ENCODE data around the gene LENG1. TPM values are rescaled to one million over a fixed set of nuclear protein-coding genes. Genes with fewer than 3 reads are reported as not detected.

Gene LENG1
- polyA plus RNA-seq, 1 donor from 2014 or later, result 17.0 TPM

GRCh38 chr19:54204767-54205468 is 45.4 kb upstream of the LENG1 start:
- no peaks in the 10 kb centered on the region for H3K9me2 ChIP-seq (ENCODE audit: insufficient read depth, low read length)
- H3K79me2 ChIP-seq (replicated peaks; ENCODE audit: insufficient read depth, low read length), result peaks cover 48% of the 10 kb centered on the region
- TF ChIP-seq TAF1 (IDR thresholded peaks at IDR 0.05; ENCODE audit: low read depth) (no peak), MXI1 (conservative IDR thresholded peaks at IDR 0.05; ENCODE audit: poor library complexity, severe bottlenecking) (no peak), EP300 (conservative IDR thresholded peaks at IDR 0.05; ENCODE audit: poor library complexity, severe bottlenecking) (no peak), EZH2 (IDR thresholded peaks at IDR 0.05; ENCODE audit: borderline replicate concordance, insufficient read depth, low read length, poor library complexity, severe bottlenecking) (no peak), REST (IDR thresholded peaks at IDR 0.05; ENCODE audit: borderline replicate concordance) (no peak), RAD21 (conservative IDR thresholded peaks at IDR 0.05) (no peak), CTCF (IDR thresholded peaks at IDR 0.05; ENCODE audit: poor library complexity, severe bottlenecking) (no peak), POLR2AphosphoS5 (IDR thresholded peaks at IDR 0.05) (no peak)
- H2AFZ ChIP-seq (ENCODE audit: low read depth, low read length), result no peak overlapping the region
- no peak overlapping the region for H3K4me3 ChIP-seq (ENCODE audit: low read length)
- H3K9me3 ChIP-seq (ENCODE audit: low read length), result no peaks in the 10 kb centered on the region
- H4K20me1 ChIP-seq (ENCODE audit: insufficient read depth), result peaks cover 13% of the 10 kb centered on the region
- no peak overlapping the region for H3K4me2 ChIP-seq (ENCODE audit: low read length)
- no peaks in the 10 kb centered on the region for H3K36me3 ChIP-seq (ENCODE audit: insufficient read depth, low read length)
- H3K27me3 ChIP-seq (ENCODE audit: insufficient read depth, low read depth, low read length), result no peaks in the 10 kb centered on the region
- H3K27ac ChIP-seq (ENCODE audit: low read length), result no peak overlapping the region
- H3K9ac ChIP-seq (ENCODE audit: low read length), result no peak overlapping the region
- H3F3A ChIP-seq (ENCODE audit: insufficient read depth, low read length, poor library complexity, severe bottlenecking), result no peaks in the 10 kb centered on the region

GRCh38 chr19:54203151-54203611 is 43.7 kb upstream of the LENG1 start:
- Histone ChIP-seq H2AFZ (ENCODE audit: low read depth, low read length) (no peak overlapping the region), H3K9me3 (ENCODE audit: low read length) (no peaks in the 10 kb centered on the region), H3K79me2 (replicated peaks; ENCODE audit: insufficient read depth, low read length) (peaks cover 48% of the 10 kb centered on the region), H3K4me2 (ENCODE audit: low read length) (no peak overlapping the region), H3F3A (ENCODE audit: insufficient read depth, low read length, poor library complexity, severe bottlenecking) (no peaks in the 10 kb centered on the region), H3K27me3 (ENCODE audit: insufficient read depth, low read depth, low read length) (no peaks in the 10 kb centered on the region), H3K9ac (ENCODE audit: low read length) (no peak overlapping the region), H3K4me3 (ENCODE audit: low read length) (no peak overlapping the region), H3K27ac (ENCODE audit: low read length) (no peak overlapping the region), H3K9me2 (ENCODE audit: insufficient read depth, low read length) (no peaks in the 10 kb centered on the region), H4K20me1 (ENCODE audit: insufficient read depth) (peaks cover 13% of the 10 kb centered on the region), H3K36me3 (ENCODE audit: insufficient read depth, low read length) (no peaks in the 10 kb centered on the region)
- no peak for TF ChIP-seq POLR2AphosphoS5 (IDR thresholded peaks at IDR 0.05)
- TF ChIP-seq SMC3 (conservative IDR thresholded peaks at IDR 0.05; ENCODE audit: poor library complexity), result no peak
- TF ChIP-seq MXI1 (conservative IDR thresholded peaks at IDR 0.05; ENCODE audit: poor library complexity, severe bottlenecking), result no peak
- no peak for TF ChIP-seq RAD21 (conservative IDR thresholded peaks at IDR 0.05)
- TF ChIP-seq EZH2 (IDR thresholded peaks at IDR 0.05; ENCODE audit: borderline replicate concordance, insufficient read depth, low read length, poor library complexity, severe bottlenecking), result no peak

Data from neural cell (in vitro differentiated cells).